GM19467 (cell line): ENCODE results near the gene ITGBL1.

Experiments used
- ATAC-seq: cut with Tn5 transposase; IDR thresholded peaks from one replicate; pipeline ENCODE4 v1.9.1; 2021; ENCODE audit warnings: mild to moderate bottlenecking, moderate library complexity; ENCODE audit not compliant: unreplicated experiment

The ITGBL1 gene

DNA sequence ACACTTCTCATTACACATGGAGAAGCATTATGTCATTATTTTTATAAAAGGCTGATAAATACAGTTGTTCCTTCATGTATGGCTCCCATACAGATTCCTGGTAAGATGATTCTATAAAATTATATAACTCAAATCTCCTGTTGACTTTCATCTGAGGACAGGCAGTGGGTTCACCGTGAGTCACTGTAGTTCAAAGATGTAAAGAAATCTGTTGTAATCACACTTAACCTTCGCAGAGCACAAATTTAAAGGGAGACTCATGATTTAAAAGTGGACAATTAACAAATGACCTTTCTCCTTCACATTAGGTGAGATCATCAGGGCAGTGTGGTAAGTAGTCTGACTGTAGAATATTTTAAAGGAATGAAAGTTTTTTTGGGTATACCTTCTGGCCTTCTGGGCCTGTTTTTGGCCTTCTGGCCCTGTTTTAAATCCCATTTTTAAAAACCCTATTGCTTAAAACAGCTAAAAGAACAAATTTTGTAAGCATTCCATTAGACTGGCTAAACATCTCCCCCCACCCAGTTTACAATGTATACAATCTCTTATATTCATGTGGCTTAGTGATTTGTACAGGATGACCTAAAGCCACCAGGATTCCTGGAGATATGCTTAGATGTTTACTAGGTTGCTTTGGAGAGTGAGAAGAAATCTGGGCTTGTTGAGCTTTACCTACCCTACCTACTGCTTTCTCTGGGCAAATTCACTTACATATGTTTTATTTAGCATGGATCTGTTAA is 171.2 kb downstream of the ITGBL1 start:
- no peak for ATAC-seq

DNA sequence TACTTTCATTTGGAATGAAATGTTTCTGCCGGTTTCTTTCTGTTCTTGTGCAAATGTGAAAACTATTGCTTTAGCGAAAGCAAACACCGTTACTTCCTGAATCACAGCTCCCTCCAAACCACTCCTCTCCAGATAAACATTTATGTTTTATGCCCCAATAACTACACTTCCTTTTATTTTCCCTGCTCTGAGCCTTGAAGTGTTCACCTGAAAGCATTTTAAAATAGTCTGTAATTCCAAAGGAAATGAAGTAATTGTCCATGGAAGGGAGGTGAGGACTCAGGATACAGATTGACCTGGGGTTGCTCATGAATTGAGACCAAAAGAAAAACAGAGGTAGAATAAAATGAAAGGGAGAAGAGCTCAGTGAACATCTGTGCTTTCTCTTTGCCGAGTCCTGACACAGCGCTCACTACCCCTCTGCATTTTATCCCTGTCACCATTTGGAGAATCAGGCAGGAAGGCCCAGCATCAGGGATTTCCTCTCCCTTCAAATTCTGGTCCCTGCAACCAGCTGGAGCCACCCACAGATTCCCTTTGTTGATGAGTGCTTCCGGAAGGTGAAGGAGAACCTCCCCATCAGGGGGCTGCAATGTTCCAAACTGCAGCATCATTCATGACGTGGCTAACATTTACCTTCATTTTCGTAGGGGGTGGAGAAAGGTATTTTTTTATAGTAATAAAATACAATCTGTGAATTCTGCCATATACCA is 171.9 kb downstream of the ITGBL1 start:
- no peak for ATAC-seq

GRCh38 chr13:101624981-101625380 is 172.5 kb downstream of the ITGBL1 start:
- no peak for ATAC-seq

- ATAC-seq = peak; percentile 92
These were observed 174.6 kb downstream of the ITGBL1 start for GRCh38 chr13:101626925-101627555.

DNA sequence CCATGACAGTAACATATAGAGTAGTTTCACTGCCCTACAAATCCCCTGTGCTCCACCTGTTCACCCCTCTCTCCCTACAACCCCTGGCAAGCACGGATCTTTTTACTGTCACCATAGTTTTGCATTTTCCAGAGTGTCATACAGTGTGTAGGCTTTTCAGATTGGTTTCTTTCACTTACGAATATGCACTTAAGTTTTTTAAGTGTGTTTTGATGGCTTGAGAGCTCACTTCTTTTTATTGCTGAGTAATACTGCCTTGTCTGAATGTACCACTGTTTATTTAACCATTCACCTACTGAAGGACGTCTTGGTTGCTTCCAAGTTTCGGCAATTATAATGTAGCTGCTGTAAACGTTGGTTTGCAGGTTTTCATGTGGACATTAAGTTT is 175.1 kb downstream of the ITGBL1 start:
- ATAC-seq = peak; percentile 39

GRCh38 chr13:101628900-101629299 is 176.4 kb downstream of the ITGBL1 start:
- ATAC-seq = no peak

DNA sequence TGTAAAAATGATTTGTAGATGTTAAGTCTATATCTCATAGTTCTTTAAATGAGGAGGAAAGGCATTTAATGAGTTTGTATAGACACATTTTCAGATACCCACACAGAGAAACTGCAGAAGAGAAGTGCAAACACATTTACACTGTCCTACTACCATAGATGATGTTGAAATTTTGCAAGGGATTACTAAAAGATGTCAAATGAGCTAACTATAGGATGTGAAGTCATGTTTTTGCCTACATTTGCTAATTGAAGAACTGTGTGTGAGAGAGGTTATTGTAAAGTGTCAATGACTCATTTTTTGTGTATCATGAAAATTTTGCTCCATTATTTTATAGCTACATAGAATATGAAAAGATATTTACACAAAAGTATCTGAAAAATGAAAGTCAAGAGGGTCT is 178.9 kb downstream of the ITGBL1 start:
- ATAC-seq = no peak

DNA sequence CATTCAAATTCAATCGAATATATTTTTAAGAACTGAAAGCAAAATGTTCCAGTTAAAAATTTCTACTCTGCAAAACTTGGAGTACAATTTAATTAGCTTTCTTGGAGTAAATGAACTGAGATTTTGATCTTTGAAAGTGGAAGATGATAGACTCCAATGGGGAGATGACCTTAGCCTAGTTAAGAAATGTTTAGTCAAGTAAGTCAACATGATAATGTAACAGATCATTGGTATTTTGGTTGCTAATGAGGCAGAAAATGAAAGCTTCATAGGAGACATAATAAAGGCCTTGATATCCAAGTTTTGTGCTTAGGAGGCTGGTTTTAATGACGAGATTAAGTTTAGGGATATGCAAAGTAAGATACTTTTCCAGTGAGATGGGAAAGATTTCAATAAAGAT is 181.7 kb downstream of the ITGBL1 start:
- ATAC-seq = no peak

DNA sequence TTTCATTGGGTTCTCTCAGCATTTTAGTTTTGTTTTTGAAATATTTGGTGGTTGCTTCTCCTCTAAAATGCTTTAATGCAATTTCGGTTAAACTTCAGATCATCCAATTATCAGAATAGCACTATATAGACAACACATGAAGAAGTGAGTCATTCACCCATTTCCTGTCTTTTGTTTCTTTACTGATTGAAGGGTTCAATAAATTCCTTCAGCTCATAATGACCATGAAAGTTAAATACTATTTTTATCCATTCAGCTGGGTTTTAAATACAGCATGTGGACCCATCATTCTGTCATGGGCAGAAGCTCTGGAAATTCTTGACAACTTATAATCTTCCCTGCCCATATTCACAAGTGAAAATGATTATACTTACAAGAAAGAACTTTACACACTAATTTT is 187.2 kb downstream of the ITGBL1 start:
- ATAC-seq = no peak

GRCh38 chr13:101640788-101641400 is 188.4 kb downstream of the ITGBL1 start:
- ATAC-seq = no peak

DNA sequence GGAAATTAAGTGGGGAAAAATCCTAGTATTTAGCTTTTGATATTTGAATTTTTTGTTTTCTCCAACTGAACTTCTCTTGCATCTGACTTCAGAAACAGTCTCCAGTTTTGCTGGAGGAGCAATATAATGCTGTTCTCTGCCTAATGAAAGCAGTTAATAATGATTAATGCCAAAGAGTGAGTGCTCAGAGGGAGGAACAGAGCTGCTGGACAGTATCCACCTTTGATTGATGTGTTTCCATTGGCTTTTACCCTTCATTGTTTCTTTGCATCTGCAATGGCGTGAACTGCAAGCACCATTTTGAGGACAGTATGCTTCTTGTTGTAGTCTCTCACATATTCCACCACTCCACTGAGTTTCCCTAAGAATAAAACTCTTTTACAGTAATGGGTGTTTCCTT is 193.4 kb downstream of the ITGBL1 start:
- no peak for ATAC-seq

DNA sequence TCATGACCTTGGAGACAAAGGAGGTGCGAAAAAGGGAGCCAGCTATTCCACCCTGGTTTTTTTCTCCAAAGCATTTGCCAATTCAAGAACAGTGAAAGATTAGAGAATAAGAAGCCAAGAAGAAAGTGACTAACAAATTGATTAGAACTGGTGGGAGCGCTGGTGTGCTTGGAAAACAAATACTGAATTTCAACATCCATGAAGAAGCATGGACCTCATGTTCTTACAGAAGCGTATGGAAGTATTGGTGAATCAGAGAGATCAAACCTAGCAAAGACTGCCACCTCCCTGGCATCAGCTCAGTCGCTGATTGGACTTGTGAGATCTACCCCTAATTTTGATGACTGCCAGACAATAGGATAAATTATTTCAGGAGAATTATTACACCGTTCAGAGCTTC is 195.3 kb downstream of the ITGBL1 start:
- ATAC-seq = no peak

GRCh38 chr13:101648766-101649487 is 196.5 kb downstream of the ITGBL1 start:
- ATAC-seq = no peak

DNA sequence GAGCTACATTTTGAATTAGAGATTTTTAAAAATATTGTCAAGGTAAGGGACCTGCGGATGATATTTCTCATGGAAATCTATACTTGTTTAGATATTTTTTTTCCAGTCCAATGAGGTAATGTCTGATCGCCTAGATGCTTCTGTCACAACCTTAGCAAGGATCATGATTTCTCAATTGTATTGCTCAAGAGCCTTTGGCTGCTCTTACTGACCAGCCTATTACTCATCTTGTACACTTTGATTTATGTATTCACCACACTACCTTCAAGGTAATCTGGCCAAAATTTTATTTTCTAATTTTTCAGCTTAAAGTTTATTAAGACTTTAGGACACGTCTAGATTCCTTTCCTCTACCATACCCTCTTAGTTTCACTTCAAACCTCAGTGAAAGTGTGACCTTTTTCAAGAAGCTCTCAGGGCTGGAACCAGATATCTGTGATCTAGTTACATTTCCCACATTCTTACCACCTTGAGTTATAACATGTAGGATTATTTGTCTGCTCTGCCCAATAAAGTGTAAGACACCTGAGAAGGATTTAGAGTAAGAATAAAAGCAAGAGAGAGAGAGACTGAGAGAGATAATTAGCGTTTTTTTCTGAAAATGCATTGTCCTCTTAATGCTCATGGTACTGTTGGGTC is 197.1 kb downstream of the ITGBL1 start:
- no peak for ATAC-seq

DNA sequence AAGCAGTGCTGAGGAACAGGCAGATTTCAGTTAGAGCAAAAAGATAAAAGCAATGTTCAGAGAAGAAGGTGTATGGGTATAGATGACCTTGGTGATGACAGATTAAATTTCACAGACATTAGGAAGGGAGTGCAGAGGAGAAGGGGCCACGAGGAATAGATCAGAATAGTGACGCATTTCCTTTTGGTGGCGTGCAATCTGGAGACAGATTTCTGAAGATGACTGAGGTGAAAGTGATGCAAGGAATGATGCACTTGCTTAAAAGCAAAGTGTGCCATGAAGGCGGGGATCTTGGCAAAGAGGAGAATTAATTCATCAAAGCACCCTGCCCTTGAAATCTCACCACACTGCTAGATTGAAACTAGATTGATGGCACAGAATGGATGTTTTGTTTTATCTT is 202.4 kb downstream of the ITGBL1 start:
- ATAC-seq = no peak

DNA sequence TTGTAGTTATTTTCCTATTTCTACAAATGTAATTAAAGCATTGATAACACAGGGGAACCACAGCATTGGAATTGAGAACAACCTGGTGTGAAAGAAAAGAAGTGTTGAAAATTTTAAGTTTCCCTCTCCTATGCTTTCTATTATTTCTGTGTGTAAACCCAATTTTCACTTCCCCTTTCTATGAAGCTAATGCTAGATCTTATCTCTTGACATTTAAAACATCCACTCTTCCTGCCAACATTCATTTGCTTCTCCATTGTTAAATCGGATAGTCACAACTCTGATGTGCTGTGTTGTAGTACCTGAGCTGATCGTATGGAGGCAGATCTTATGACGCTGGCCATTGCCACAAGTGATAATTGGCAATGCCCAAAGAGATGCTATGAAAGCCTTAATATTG is 203.0 kb downstream of the ITGBL1 start:
- peak; percentile 50 for ATAC-seq

DNA sequence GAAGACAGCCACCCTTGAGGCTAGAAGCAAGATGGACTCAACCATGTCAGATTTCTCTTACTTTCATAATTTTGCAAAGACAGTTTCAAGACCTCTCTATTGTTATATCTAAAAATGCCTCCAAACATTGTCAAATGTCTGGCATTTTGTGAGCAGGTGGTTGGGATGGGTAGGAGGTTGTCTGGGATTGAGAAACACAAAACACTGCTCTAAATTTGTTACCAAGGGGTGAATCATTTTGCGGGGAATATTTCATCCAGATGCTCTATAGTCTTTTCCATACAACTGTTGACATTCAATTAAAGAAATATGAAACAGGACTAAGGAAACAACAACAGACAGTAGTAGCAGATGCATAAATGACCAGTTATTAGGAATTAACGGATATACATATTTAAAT is 208.2 kb downstream of the ITGBL1 start:
- ATAC-seq = no peak

DNA sequence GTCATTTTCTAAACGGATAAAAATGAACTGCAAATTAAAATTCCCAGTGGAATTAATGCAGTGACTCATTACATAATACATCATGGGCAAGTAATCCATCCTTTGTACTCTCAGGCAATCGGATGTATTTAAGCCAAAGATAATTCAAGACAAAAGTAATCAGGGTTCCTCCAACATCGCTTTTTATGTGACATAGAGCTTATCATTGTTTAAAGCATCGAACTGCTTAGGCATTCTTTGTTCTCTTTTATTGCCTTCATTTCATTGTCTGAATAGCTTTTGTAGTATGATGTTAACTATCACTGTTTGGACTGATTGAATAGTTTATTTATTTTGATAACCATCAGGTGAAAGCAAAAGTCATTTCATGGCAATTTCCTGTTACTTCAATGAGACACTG is 209.4 kb downstream of the ITGBL1 start:
- no peak for ATAC-seq

DNA sequence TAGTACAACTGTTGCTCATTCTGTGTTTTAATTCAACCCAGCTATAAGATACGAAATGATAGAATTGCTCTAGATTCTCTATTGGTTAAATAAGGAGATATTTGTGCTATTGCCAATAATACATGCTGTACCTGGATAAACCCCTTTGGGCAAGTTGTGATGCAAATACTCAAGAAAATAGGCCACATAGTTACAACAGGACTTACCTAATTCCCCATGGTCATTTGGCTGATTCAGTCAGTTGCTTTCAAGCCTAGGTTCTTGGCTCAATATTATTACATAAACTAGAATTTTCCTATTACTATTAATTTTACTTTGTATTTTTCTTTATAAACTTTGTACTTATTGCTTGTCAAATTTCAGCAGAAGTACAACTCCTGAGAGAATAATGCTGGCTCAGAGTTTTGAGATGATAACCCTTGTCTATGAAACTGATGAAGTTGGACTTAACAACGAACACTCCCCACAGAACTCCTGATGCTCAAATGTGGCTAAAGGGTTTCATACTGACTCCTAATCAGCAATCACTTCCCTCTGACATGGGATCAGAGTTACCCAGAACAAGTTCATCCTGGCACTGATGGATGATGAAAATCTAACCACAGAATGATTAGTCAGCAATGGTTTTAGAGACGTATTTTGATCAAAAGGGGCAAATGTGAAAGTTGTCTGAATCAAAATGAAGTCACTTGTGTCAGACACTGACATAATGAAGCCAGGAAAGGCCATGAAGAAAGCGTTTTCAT is 221.1 kb downstream of the ITGBL1 start:
- no peak for ATAC-seq

- no peak for ATAC-seq
These were observed 229.4 kb downstream of the ITGBL1 start for GRCh38 chr13:101681834-101682233.
